Activated T-cell treated with anti-CD3 and anti-CD28 coated beads for 1 hour (primary cell): ENCODE results near the gene UBR4.
"Not testable (repeated sequence)": the region's sequence is repeated elsewhere in the genome, so short reads cannot be mapped to it uniquely, and the experiment has no call there.

Source experiments
- DNase-seq: peaks from one replicate; pipeline ENCODE4 v3.0.0-alpha.2; 2020; ENCODE audit warnings: low read depth

Gene UBR4

GRCh38 chr1:19190468-19190867, 19.6 kb downstream of the UBR4 start:
- no peak for DNase-seq

- DNase-seq: no peak
Observed at GRCh38 chr1:19189270-19189669, 20.8 kb downstream of the UBR4 start.

- DNase-seq: no peak
Observed at GRCh38 chr1:19187852-19188251, 22.2 kb downstream of the UBR4 start.

- DNase-seq: no peak
Observed at GRCh38 chr1:19186001-19186400, 24.1 kb downstream of the UBR4 start.

- no peak for DNase-seq
Observed at GRCh38 chr1:19182223-19182622, 27.8 kb downstream of the UBR4 start.

DNA sequence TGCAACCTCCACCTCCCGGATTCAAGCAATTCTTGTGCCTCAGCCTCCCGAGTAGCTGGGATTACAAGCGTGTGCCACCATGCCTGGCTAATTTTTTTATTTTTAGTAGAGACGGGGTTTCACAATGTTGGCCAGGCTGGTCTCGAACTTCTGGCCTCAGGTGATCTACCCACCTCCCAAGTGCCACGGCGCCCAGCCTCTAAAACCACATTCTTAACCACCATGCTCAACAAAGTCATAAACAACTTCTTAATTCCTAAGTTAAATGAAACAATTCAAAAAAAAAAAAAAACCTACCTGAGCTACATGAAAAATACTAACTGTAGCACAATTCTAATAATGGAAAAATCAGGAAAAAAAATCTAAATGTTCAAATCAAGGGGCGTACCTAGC, 29.8 kb downstream of the UBR4 start:
- not testable (repeated sequence) for DNase-seq

DNA sequence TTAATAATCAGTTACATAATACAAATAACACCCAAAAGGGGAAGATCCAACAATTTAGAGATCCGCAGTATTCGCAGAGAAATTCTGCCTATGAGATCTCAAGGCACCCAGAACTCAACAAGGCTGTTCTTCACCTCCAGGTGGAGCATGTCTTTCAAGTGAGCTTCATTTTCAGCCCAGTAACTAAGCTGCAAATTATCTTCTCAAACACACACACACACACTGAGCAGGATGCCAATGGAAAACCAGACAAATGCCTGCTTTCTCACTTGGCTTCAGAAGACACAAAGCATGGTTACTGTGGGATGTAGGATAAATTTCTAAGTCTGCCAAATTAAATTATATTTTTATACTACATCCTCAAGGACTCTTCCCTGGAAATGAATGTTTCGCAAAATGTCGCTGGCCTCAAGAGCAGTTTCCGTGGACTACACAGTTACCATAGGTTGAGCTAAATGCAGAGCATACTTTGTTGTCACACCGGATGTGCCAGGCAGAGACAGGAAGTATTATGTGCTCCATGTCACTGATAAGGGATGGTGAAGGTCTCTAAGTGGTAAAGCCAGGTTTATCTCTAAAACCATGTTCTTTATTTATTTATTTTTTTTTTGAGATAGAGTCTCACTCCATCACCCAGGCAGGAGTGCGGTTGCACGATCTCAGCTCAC, 30.3 kb downstream of the UBR4 start:
- no peak for DNase-seq

DNA sequence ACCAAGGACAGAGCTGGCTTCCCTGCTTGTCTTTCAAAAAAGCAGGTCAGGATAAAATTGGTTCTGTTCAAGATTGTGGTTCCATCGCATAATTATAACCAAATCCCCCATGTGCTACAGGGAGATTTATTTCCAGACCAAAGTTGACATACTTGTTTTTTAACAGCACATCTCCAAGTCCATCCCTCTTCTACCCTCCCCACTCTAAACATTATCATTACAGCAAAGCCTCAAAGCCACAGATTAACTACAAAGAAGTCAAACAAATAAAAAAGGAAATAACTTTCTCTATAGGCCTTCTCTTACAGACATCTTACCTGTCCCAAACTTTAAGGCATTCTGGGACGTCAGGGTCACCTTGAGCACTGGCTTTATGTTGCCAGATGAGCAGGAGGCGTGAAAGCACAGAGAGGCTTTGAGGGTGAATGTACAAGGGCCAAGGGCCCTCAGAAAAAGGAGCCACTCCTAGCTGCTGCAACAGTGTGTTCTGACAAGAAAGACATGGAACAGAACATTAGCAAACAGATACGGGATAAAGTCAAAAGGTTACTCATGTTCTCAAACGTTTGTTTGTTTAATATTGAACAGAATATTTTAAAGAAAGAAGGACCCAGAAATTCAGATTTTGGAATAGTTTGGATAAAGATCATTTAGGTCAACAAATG, 31.2 kb downstream of the UBR4 start:
- no peak for DNase-seq

DNA sequence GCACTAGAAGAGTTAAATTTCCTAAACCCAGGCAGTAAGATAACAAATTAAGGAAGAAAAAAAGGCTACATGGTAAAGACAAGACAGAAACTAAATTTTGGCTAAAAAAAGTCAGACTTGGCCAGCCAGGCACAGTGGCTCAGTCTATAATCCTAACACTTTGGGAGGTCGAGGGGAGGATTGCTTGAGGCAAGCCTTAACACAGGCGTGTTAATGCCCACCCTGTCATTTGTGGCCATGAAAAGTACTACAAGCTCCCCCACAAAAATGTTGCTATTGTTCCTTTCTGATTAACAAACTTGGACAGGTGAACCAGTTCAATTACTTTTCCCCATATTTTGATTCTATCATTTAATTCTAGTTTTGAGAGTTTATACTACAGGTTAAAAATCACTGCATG, 32.3 kb downstream of the UBR4 start:
- DNase-seq: no peak

- DNase-seq: no peak
Observed at GRCh38 chr1:19169642-19170041, 40.4 kb downstream of the UBR4 start.

- no peak for DNase-seq
Observed at GRCh38 chr1:19167140-19167539, 42.9 kb downstream of the UBR4 start.

DNA sequence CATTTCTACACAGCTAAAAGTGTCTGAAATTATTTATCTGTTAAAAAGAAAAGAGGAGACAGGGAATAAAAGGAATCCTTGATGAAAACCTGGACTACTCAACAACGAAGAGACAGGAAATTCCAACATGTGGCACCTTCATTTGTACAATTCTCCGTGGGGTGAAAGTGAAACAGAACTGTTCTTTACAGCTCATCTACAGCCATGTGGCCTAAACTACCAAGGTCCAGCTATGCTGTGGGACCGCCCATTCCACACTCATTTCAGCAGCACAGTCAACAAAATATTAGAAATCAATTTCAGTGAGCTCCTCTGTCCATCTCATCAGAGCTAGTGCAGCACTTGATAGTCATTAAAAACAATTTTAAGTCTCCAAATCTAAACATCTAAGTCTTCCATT, 44.0 kb downstream of the UBR4 start:
- no peak for DNase-seq

GRCh38 chr1:19165501-19165900, 44.6 kb downstream of the UBR4 start:
- DNase-seq: no peak

- DNase-seq: no peak
Observed at GRCh38 chr1:19164274-19165015, 45.6 kb downstream of the UBR4 start.

DNA sequence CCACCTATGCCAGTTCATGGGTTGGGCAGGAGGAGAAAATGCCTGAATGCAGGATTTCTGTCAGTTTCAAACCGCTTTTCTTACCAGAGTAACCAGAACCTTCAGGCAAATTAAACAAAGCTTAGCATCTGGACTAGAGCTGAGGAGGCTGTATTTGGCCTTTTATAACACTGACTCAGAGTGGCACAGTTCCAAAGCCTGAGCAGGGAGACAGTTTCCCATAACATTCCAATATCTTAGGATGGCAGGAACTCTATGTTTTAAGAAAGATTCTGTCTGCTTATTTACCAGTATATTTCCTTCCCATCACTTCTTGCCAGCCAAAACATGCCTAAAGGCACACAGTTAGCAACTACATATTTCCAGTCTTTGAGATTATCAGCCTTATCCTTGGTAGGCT, 46.8 kb downstream of the UBR4 start:
- no peak for DNase-seq

DNA sequence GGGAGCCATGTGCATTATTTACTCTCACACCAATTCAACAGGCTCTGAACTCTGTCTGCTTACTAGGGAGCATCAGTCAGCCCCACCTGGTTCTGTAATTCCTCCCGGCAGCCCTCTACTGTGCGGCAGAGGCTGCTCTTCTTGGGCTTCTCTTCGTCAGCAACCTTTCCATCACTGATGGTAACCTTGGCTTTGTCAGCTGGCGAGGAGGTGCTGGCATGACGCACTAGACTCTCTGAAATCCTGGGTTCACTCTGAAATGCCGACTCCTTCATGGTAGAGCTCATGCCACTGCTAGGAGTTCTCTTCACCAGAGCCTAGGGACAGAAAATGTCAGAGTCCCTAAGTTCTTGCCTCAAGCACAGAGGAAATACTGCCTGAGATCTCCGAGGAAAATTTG, 49.2 kb downstream of the UBR4 start:
- no peak for DNase-seq

DNA sequence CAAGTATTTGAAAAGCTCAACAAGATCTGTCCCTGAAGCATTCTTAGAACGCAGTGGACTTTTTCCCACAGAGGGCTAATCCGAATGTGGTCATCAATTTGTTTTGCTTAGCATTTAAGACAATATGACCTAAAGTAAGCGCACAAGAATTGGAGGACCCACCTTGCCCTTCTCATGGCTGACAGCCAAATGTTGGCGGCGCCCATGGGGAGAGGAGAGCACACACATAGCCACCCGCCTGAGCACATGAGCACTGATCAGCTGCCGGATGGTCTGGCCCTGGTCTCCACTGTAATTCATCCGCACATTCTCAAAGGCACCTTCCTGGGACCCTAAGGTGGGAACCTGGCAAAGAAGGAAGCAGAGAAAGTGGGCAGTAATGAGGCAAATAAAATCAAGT, 52.4 kb downstream of the UBR4 start:
- no peak for DNase-seq

DNA sequence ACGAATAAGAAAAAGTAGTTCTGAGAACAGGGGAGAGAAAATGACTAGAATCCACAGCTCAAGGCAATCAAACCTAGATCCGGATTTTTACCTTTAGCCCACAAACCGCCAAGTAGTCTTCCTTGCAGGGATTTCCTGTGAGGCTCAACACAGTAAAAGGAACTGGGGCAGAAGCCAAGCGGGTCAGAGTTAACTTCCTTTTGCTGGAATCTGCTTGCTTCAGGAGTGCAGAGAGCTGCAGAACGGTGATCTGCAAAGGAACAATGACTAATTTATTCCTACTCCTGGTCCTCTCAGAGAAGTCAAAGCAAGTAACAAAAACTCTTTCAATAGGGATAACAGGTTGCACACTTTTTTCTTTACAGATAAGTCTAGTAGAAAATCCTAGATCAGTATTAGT, 53.4 kb downstream of the UBR4 start:
- no peak for DNase-seq

DNA sequence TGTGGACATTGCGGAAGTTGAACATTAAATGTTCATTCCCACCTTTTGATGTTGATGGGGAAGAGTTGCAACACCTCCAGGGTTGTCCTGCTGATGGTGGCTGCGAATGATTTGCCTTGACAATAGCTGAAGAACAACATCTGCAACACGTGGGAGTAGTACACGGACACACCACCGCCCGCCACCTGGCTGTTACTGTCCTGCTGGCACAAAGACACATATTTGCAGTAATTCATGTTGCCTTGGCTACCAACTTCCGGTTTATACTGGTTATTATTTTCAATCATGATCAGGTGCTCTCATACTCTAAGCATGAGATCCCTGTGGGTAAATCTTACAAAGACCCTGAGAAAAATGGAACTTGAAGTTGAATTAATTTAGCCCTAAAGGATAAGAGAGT, 55.2 kb downstream of the UBR4 start:
- no peak for DNase-seq

DNA sequence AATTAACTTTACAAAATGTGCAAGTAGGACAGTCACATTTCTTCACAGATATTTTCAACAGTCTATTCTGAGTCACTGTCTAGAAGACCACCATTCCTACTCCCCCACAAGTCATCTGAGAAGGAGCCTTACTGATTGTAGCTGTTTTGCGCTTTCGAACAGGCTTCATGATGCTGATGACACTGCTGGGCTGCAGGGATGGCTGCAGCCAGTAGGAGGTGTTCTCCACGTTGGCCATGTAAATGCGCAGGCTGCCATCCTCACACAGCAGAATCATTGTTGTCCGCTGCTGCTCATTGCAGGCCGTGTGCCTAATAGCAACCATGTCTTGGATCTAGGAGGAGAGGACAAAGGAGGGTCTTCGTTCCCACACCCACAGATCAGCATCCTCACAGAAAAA, 56.9 kb downstream of the UBR4 start:
- DNase-seq: no peak

DNA sequence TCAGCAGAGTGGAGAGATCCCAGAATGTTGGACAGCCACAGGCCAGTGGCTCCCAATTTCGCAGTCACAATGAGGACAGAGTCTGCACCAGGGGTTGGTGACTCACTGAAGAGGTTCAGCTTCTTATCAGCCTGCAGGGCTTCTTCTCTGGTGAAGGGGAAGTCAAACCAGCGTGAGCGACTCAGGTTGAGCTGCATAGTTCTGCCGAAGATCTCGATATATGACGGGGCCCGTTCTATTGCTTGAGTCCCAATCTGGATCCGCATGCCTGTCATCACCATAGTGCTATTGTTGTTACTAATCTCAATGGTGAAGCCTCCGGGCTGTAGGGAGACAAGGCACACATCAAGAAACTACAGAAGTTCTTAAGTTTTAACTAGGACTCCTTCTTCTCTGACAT, 58.5 kb downstream of the UBR4 start:
- DNase-seq: no peak

DNA sequence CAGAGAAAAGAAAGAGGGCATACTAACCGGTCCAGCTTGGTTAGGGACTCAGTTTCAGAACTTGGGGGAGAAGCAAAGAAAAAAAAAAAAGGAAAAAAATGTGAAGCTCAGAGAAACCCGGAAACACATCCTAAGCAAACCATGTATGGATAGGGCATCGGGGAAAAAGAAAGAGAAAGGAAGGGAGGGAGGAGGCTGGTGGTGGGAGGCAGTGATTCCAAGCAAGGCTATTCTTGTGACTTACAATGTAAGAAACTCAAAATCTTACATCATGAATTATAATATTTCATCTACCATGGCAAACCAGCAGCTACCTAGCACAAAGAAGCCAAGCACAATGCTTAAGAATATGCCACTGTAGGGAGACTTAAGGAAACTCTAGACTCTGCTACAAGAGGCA, 60.3 kb downstream of the UBR4 start:
- DNase-seq: no peak

DNA sequence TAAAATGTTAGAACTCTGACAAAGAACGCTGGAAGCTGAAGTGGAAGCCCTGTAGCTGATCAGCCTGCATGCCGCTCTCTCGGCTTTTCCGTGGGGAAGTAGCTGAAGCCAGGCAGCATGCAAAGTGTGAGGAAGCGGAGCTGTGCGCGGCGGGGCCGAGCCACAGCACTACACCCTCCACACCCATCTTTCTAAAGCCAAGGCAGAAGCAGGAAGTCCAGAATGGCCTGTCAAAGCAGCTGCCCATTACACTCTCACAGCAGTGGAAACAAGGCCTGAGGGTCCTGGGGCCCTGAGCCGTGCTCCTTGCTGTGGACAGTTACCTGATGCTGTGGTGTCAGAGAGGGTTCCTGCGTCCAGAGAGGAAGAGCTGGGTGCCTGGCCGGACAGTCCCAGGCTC, 69.6 kb downstream of the UBR4 start:
- no peak for DNase-seq

DNA sequence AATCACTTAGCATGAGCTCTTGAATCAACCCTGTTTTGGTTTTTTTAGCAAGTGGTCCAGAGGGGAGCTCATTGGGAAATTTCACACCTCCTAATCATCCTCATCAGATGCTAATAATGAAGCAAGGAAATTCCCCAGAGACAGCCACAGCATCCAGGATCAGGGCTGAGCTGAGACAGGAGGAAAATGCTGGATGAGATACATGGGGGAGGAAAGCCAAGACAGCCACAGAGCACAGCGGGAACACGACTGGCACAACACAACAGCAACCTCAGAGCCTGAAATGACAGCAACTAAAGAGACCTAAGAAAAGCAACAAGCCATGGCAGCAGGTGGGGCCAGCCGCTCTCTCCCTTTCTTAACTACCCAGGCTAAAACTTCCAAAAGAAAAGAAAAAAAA, 70.4 kb downstream of the UBR4 start:
- DNase-seq: no peak
